H1 (cell line): ENCODE measurements around the gene SKAP1. TPM values are rescaled to one million over a fixed set of nuclear protein-coding genes. Genes with fewer than 3 reads are reported as not detected.
A peak's percentile ranks its signal among the peaks of the same experiment; 100 is the strongest.

Experiments
- CTCF ChIA-PET: fragments of 300-600 bp; sonication (Branson Sonifier 250); formaldehyde crosslinking; loops from one replicate; lab custom pipeline; 2021; ENCODE audit not compliant: partially characterized antibody; lab: Charles Lee
- POLR2A ChIA-PET: fragments of 300-600 bp; sonication (Branson Sonifier 250); formaldehyde crosslinking; loops from one replicate; lab custom pipeline; 2021; ENCODE audit warnings: inconsistent platforms; ENCODE audit not compliant: partially characterized antibody; lab: Charles Lee
- DNase-seq, 2 experiments: peaks; one replicate each; pipeline versions ENCODE4 v3.0.0 to v3.0.0-alpha.2; 2010 to 2022; ENCODE audit warnings: low spot score in 2 of 2, low read depth in 1 of 2, mixed read lengths in 1 of 2
- FAIRE-seq: peaks from 2 replicates; lab custom pipeline; 2011; peaks lifted over from hg19 to GRCh38; lab: Jason Lieb, UNC
- H2AFZ ChIP-seq: 2 replicates; pipeline ENCODE4 v1.8.1; 2012; ENCODE audit warnings: low read length, inconsistent platforms
- H2AK5ac ChIP-seq: 2 replicates; pipeline ENCODE4 v1.6.1; 2013; ENCODE audit warnings: low read depth, low read length
- H2BK120ac ChIP-seq: replicated peaks from 2 replicates; pipeline ENCODE3; 2013; ENCODE audit warnings: low read depth, low read length, inconsistent platforms
- H2BK12ac ChIP-seq: 2 replicates; pipeline ENCODE4 v1.6.1; 2013; ENCODE audit warnings: low read depth, low read length
- H2BK15ac ChIP-seq: 2 replicates; pipeline ENCODE4 v1.6.1; 2013; ENCODE audit warnings: low read length
- H2BK20ac ChIP-seq: 2 replicates; pipeline ENCODE4 v1.6.1; 2013; ENCODE audit warnings: low read length
- H2BK5ac ChIP-seq: 2 replicates; pipeline ENCODE4 v1.6.1; 2013; ENCODE audit warnings: low read depth, low read length
- H3K14ac ChIP-seq: 2 replicates; pipeline ENCODE4 v1.6.1; 2013; ENCODE audit warnings: inconsistent platforms; ENCODE audit not compliant: insufficient read length
- H3K18ac ChIP-seq: 2 replicates; pipeline ENCODE4 v1.6.1; 2013; ENCODE audit warnings: low read length; ENCODE audit errors: extremely low read depth
- H3K23ac ChIP-seq: 2 replicates; pipeline ENCODE4 v1.6.1; 2013; ENCODE audit warnings: inconsistent platforms; ENCODE audit not compliant: insufficient read length
- H3K23me2 ChIP-seq: 2 replicates; pipeline ENCODE4 v1.6.1; 2013; ENCODE audit warnings: low read depth, low read length
- H3K27ac ChIP-seq: 2 replicates; pipeline ENCODE4 v1.6.1; 2011; ENCODE audit warnings: low read depth, low read length, inconsistent platforms
- H3K27me3 ChIP-seq, 4 experiments: replicated peaks in 1 of 4; 1 replicate in 1 of 4; 2 replicates in 3 of 4; pipeline versions ENCODE4 v1.6.1 to v1.8.1; 2011 to 2013; ENCODE audit warnings: low read length in 3 of 4, mild to moderate bottlenecking in 3 of 4, inconsistent platforms in 2 of 4, mixed read lengths in 2 of 4, moderate library complexity in 1 of 4; ENCODE audit not compliant: control insufficient read depth in 3 of 4, insufficient read depth in 3 of 4; ENCODE audit errors: extremely low read depth in 1 of 4
- H3K36me3 ChIP-seq, 4 experiments: 2 replicates each; pipeline versions ENCODE4 v1.6.1 to v1.8.1; 2011 to 2013; ENCODE audit warnings: mild to moderate bottlenecking in 4 of 4, low read length in 3 of 4, moderate library complexity in 2 of 4, control low read depth in 1 of 4, inconsistent platforms in 1 of 4; ENCODE audit not compliant: insufficient read depth in 4 of 4, control insufficient read depth in 2 of 4
- H3K4ac ChIP-seq: replicated peaks from 2 replicates; pipeline ENCODE3; 2013; ENCODE audit warnings: low read length, low read depth, mixed read lengths, inconsistent platforms; ENCODE audit not compliant: insufficient read length
- H3K4me1 ChIP-seq, 4 experiments: replicated peaks in 1 of 4; 1 replicate in 1 of 4; 2 replicates in 3 of 4; pipeline versions ENCODE4 v1.6.1 to v1.8.1; 2011 to 2013; ENCODE audit warnings: low read length in 3 of 4, inconsistent platforms in 2 of 4, mixed read lengths in 1 of 4; ENCODE audit not compliant: insufficient read depth in 4 of 4, control insufficient read depth in 3 of 4
- H3K4me2 ChIP-seq, 2 experiments: 2 replicates each; pipeline versions ENCODE4 v1.6.1 to v1.8.1; 2011 to 2013; ENCODE audit warnings: low read depth in 2 of 2, low read length in 2 of 2, control low read depth in 1 of 2, inconsistent platforms in 1 of 2, mild to moderate bottlenecking in 1 of 2; ENCODE audit not compliant: insufficient read depth in 1 of 2
- H3K4me3 ChIP-seq, 4 experiments: fragments of 200-600, 300-600 bp in 1 of 4; sonication (generic), shearing (Covaris generic), sonication (Bioruptor Twin) in 1 of 4; 2 replicates each; pipeline versions ENCODE4 v1.5.1 to v1.8.1; 2011 to 2016; ENCODE audit warnings: low read length in 4 of 4, low read depth in 3 of 4, control low read depth in 2 of 4, inconsistent platforms in 2 of 4, mild to moderate bottlenecking in 2 of 4, mixed read lengths in 1 of 4, moderate library complexity in 1 of 4; ENCODE audit not compliant: insufficient read depth in 2 of 4; ENCODE audit errors: extremely low read depth in 1 of 4
- H3K56ac ChIP-seq: replicated peaks from 2 replicates; pipeline ENCODE3; 2013; ENCODE audit warnings: low read depth, mild to moderate bottlenecking, mixed read lengths, low read length, inconsistent platforms; ENCODE audit not compliant: insufficient read length
- H3K79me1 ChIP-seq: 2 replicates; pipeline ENCODE4 v1.6.1; 2013; ENCODE audit warnings: low read depth, low read length, control low read depth
- H3K79me2 ChIP-seq, 2 experiments: 2 replicates each; pipeline versions ENCODE4 v1.6.1 to v1.8.1; 2012 to 2013; ENCODE audit warnings: low read length in 2 of 2, mild to moderate bottlenecking in 2 of 2, inconsistent platforms in 1 of 2; ENCODE audit not compliant: insufficient read depth in 2 of 2, control insufficient read depth in 1 of 2
- H3K9ac ChIP-seq, 4 experiments: replicated peaks in 1 of 4; 1 replicate in 1 of 4; 2 replicates in 3 of 4; pipeline versions ENCODE4 v1.6.1 to v1.8.1; 2011 to 2013; ENCODE audit warnings: low read depth in 3 of 4, low read length in 3 of 4, control low read depth in 2 of 4, mild to moderate bottlenecking in 2 of 4, moderate library complexity in 2 of 4, inconsistent platforms in 1 of 4; ENCODE audit errors: extremely low read depth in 1 of 4
- H3K9me3 ChIP-seq, 2 experiments: 2 replicates each; pipeline versions ENCODE4 v1.6.1 to v1.8.1; 2012 to 2013; ENCODE audit warnings: mild to moderate bottlenecking in 2 of 2, moderate library complexity in 2 of 2, control low read depth in 1 of 2, inconsistent platforms in 1 of 2, low read depth in 1 of 2, low read length in 1 of 2, mixed read lengths in 1 of 2; ENCODE audit not compliant: insufficient read depth in 2 of 2
- H4K20me1 ChIP-seq, 2 experiments: replicated peaks in 1 of 2; 2 replicates each; pipeline versions ENCODE3 to v1.8.1; 2011 to 2013; ENCODE audit warnings: inconsistent platforms in 2 of 2, low read length in 2 of 2, mild to moderate bottlenecking in 1 of 2; ENCODE audit not compliant: insufficient read depth in 2 of 2, control insufficient read depth in 1 of 2
- H4K5ac ChIP-seq: 2 replicates; pipeline ENCODE4 v1.6.1; 2013; ENCODE audit warnings: low read length, low read depth, mixed read lengths, inconsistent platforms; ENCODE audit not compliant: insufficient read length
- H4K8ac ChIP-seq: 2 replicates; pipeline ENCODE4 v1.8.0; 2013; ENCODE audit warnings: mild to moderate bottlenecking, moderate library complexity, low read length, inconsistent platforms; ENCODE audit not compliant: insufficient read depth; ENCODE audit errors: extremely low read depth
- H4K91ac ChIP-seq: replicated peaks from 2 replicates; pipeline ENCODE3; 2013; ENCODE audit warnings: low read length, mixed read lengths, inconsistent platforms; ENCODE audit not compliant: insufficient read length
- EGR1 ChIP-seq: IDR thresholded peaks from 2 replicates; pipeline ENCODE4 v1.6.1; 2011; ENCODE audit warnings: low read depth, low read length, borderline replicate concordance
- EZH2 ChIP-seq: fragments of 200-600 bp; sonication (generic); IDR thresholded peaks from 2 replicates; pipeline ENCODE4 v1.7.1; 2012; ENCODE audit warnings: low read depth, mild to moderate bottlenecking, moderate library complexity, low read length, inconsistent platforms; ENCODE audit not compliant: severe bottlenecking
- NRF1 ChIP-seq: IDR thresholded peaks from 2 replicates; pipeline ENCODE4 v1.6.1; 2011; ENCODE audit warnings: mild to moderate bottlenecking, low read depth, low read length, improper control_type of control experiment
- SAP30 ChIP-seq: fragments of 300-600 bp; sonication (generic); IDR thresholded peaks from 2 replicates; pipeline ENCODE4 v1.7.1; 2012; ENCODE audit warnings: low read length, moderate library complexity, mild to moderate bottlenecking, inconsistent platforms; ENCODE audit not compliant: insufficient read depth, insufficient replicate concordance
- SIX5 ChIP-seq: IDR thresholded peaks from 2 replicates; pipeline ENCODE4 v1.6.1; 2011; ENCODE audit warnings: mild to moderate bottlenecking, low read depth, low read length
- SP1 ChIP-seq: IDR thresholded peaks from 2 replicates; pipeline ENCODE4 v1.6.1; 2011; ENCODE audit warnings: low read depth, low read length
- WGBS, 2 experiments: shearing (Covaris generic) in 1 of 2; methylation state at CpG; one replicate each; pipeline versions ENCODE4 v1.1.6 to v1.1.7; 2013 to 2015; ENCODE audit warnings: low lambda C conversion rate in 2 of 2, mixed read lengths in 2 of 2, inconsistent platforms in 1 of 2, low coverage in 1 of 2, missing lambda C conversion rate in 1 of 2; ENCODE audit not compliant: insufficient replicate concordance in 2 of 2, insufficient coverage in 1 of 2, insufficient read length in 1 of 2; ENCODE audit errors: extremely low coverage in 1 of 2, missing lambda C conversion rate in 1 of 2; 5-methylcytosine and 5-hydroxymethylcytosine counted together
- polyA plus RNA-seq, 7 experiments: library from polyadenylated mRNA; depleted of rRNA in 3 of 7; stranded (reverse) in 5 of 7; unstranded in 2 of 7; fragments of >200 nt in 5 of 7; fragments of 200-250 nt in 2 of 7; gene quantifications; 1 replicate in 5 of 7; 2 replicates in 1 of 7; 4 replicates in 1 of 7; pipeline versions ENCODE4 v1.2.1 to v1.2.3, GENCODE V29; 2011 to 2013; ENCODE audit warnings: missing spikeins in 2 of 7, mixed read lengths in 2 of 7
- total RNA-seq: library from RNA; stranded (reverse); fragmentation: NEBNext Ultra II Directional; extraction: Animal tissue kit (Norgen Biotek cat#: 25700); gene quantifications from 2 replicates; pipeline ENCODE4 v1.2.1, GENCODE V29; 2021
- TF ChIP-seq, protein P1 (sequence below): IDR thresholded peaks from 2 replicates; pipeline ENCODE4 v1.6.1; 2012; ENCODE audit warnings: inconsistent platforms

SKAP1 gene
- total and polyA plus RNA-seq, 2 of the 8 experiments (the other 6 are each of a cell fraction or from before 2014, with no cell fraction given) = not detected

DNA sequence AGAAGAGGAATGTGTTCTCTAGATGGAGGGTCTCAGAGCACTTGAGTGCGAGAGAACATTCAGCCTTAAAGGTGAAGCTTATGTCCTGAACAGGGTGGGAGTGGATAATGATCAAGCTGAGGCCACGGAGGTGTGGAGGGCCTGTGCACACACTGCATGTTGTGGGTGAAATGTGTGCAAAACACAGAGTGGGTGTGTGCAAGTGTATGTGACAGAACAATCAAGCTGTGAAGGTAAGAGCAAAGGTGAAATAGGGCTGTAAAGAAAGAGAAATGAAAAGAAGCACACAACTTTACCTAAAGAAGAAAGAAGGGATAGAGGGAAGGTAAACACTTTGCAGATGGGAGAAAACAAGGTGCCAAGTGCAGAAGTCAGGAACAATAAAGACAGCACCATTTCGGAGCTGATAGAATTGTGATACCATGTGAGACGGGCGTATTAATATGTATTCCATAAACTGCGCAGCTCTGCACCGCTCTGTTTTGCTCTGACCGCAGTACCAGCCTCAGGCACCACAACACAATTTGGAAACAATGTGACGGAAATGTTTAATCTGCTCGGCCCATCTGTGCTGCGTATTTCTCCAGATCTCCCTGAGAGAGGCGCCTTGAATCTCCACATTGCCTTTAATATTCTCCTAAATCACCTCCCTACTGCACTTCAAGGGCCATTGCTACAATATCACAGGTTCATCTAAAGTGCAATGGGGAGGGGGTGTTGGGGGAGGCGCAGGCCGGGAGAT is 281.8 kb downstream of the SKAP1 start:
- H2BK120ac ChIP-seq = no peak overlapping the region
- peak overlapping the region; percentile 72; the same call in 1 of the 2 replicates for H2BK12ac ChIP-seq
- no peak overlapping the region for H3K4me3 ChIP-seq
- no peak overlapping the region for H3K4ac ChIP-seq
- CTCF ChIA-PET = interaction anchor here (0.6 to 2.1 kb wide), 14 partner anchors 11 to 470 kb away, joined by 3 to 10 read pairs (median 4); no protein-coding TSS in a partner anchor
- FAIRE-seq = no peak
- no peak overlapping the region; a peak in 1 of 4 replicates for H3K4me2 ChIP-seq
- no peak overlapping the region for H4K8ac ChIP-seq
- no peaks in the 10 kb centered on the region for H3K9me3 ChIP-seq
- no peaks in the 10 kb centered on the region for H4K20me1 ChIP-seq
- H2AK5ac ChIP-seq = no peak overlapping the region
- H3K79me1 ChIP-seq = no peaks in the 10 kb centered on the region
- no peak overlapping the region; a peak in 1 of 7 replicates for H3K9ac ChIP-seq
- no peak overlapping the region for H4K5ac ChIP-seq
- no peaks in the 10 kb centered on the region for H3K79me2 ChIP-seq
- no peak overlapping the region for H4K91ac ChIP-seq
- no peaks in the 10 kb centered on the region for H3K36me3 ChIP-seq
- no peak overlapping the region for H3K27ac ChIP-seq
- TF ChIP-seq SIX5 (no peak), EZH2 (no peak), SAP30 (no peak), SP1 (no peak), NRF1 (no peak), EGR1 (no peak)
- TF ChIP-seq, protein P1, sequence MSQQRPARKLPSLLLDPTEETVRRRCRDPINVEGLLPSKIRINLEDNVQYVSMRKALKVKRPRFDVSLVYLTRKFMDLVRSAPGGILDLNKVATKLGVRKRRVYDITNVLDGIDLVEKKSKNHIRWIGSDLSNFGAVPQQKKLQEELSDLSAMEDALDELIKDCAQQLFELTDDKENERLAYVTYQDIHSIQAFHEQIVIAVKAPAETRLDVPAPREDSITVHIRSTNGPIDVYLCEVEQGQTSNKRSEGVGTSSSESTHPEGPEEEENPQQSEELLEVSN = no peak
- H3K4me1 ChIP-seq = peaks cover 0 to 8% (median 6%) of the 10 kb centered on the region in 4 experiments; a peak in 2 of 7 replicates
- no peak overlapping the region for H2BK20ac ChIP-seq
- POLR2A ChIA-PET = interaction anchor here (0.9 to 2.6 kb wide), 6 partner anchors 11 to 99 kb away, joined by 3 to 12 read pairs (median 5); partner anchors contain the start of gene NFE2L1
- DNase-seq = no peak
- WGBS, 2 experiments = 89% methylated on average over 14 of the region's 14 CpGs; no CpG with 5 or more reads in 1 of the 2 experiments
- H2BK15ac ChIP-seq = no peak overlapping the region
- no peaks in the 10 kb centered on the region; a peak in 1 of 7 replicates for H3K27me3 ChIP-seq
- H3K23ac ChIP-seq = no peak overlapping the region
- no peak overlapping the region for H2AFZ ChIP-seq
- H2BK5ac ChIP-seq = no peak overlapping the region
- H3K23me2 ChIP-seq = no peaks in the 10 kb centered on the region
- no peak overlapping the region for H3K56ac ChIP-seq
- no peak overlapping the region for H3K18ac ChIP-seq
- H3K14ac ChIP-seq = no peak overlapping the region
